Measurements from ENCODE around the gene TRAF7. TPM values are rescaled to one million over a fixed set of nuclear protein-coding genes. Genes with fewer than 3 reads are reported as not detected.

Gene TRAF7
- total RNA-seq, 1 donor from 2014 or later = 82.2 TPM

GRCh38 chr16:2210386-2211365 is 55.1 kb downstream of the TRAF7 start, which contains the start of gene BRICD5:
Gene BRICD5, minus strand, starts transcription at chr16:2210863. Its CDS starts 30 bp downstream, at chr16:2210833.
- Mint-ChIP-seq H3K4me1 (peaks cover 40% of the 10 kb centered on the region), H3K4me3 (peak within 1 kb of the TSS; percentile 94), H3K27me3 (ENCODE audit: low read depth) (peaks cover 8% of the 10 kb centered on the region), H3K9me3 (no peaks in the 10 kb centered on the region), H3K36me3 (ENCODE audit: low read depth) (peaks cover 9% of the 10 kb centered on the region), H3K27ac (ENCODE audit: unreplicated experiment) (peak within 1 kb of the TSS; percentile 89)
- no peak for DNase-seq (ENCODE audit: low read depth, low spot score)
- TF ChIP-seq, protein P1, sequence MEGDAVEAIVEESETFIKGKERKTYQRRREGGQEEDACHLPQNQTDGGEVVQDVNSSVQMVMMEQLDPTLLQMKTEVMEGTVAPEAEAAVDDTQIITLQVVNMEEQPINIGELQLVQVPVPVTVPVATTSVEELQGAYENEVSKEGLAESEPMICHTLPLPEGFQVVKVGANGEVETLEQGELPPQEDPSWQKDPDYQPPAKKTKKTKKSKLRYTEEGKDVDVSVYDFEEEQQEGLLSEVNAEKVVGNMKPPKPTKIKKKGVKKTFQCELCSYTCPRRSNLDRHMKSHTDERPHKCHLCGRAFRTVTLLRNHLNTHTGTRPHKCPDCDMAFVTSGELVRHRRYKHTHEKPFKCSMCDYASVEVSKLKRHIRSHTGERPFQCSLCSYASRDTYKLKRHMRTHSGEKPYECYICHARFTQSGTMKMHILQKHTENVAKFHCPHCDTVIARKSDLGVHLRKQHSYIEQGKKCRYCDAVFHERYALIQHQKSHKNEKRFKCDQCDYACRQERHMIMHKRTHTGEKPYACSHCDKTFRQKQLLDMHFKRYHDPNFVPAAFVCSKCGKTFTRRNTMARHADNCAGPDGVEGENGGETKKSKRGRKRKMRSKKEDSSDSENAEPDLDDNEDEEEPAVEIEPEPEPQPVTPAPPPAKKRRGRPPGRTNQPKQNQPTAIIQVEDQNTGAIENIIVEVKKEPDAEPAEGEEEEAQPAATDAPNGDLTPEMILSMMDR (conservative IDR thresholded peaks at IDR 0.05) = no peak

DNA sequence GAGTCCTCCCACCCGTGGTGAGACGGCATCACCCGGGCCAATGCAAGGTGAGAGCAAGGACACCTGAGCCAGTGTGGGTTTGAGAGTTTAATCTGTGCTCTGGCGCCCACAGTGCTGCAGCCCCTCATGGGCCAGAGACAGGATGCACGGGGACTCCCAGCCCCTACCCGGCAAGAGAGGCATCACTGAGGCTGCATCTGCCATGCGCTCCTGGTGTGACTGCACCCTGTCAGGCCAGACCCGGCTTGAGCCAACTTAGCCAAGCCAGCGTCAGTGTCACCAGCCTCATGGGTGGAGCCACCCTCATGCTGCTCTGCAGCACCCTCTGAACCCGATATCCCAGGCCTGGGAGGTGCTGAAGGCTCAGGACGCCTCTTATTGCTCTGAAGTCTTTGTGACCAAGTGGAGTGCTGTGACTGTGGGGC is 56.4 kb downstream of the TRAF7 start:
- Mint-ChIP-seq H3K36me3 (ENCODE audit: low read depth) (peaks cover 9% of the 10 kb centered on the region), H3K9me3 (no peaks in the 10 kb centered on the region), H3K27ac (ENCODE audit: unreplicated experiment) (no peak overlapping the region), H3K4me3 (peak overlapping the region; percentile 94), H3K27me3 (ENCODE audit: low read depth) (peaks cover 8% of the 10 kb centered on the region), H3K4me1 (peaks cover 32% of the 10 kb centered on the region)
- TF ChIP-seq, protein P1 (conservative IDR thresholded peaks at IDR 0.05) = no peak
- DNase-seq (ENCODE audit: low read depth, low spot score) = no peak

GRCh38 chr16:2212362-2213324 is 57.1 kb downstream of the TRAF7 start:
- TF ChIP-seq, protein P1 (conservative IDR thresholded peaks at IDR 0.05) = no peak
- Mint-ChIP-seq H3K27me3 (ENCODE audit: low read depth) (peaks cover 8% of the 10 kb centered on the region), H3K4me3 (peak overlapping the region; percentile 94), H3K9me3 (no peaks in the 10 kb centered on the region), H3K27ac (ENCODE audit: unreplicated experiment) (peak overlapping the region; percentile 81), H3K4me1 (peaks cover 28% of the 10 kb centered on the region), H3K36me3 (ENCODE audit: low read depth) (peaks cover 6% of the 10 kb centered on the region)
- no peak for DNase-seq (ENCODE audit: low read depth, low spot score)

- H3K36me3 Mint-ChIP-seq (ENCODE audit: low read depth) = peaks cover 4% of the 10 kb centered on the region
- no peak overlapping the region for H3K27ac Mint-ChIP-seq (ENCODE audit: unreplicated experiment)
- TF ChIP-seq, protein P1 (conservative IDR thresholded peaks at IDR 0.05) = no peak
- no peaks in the 10 kb centered on the region for H3K9me3 Mint-ChIP-seq
- H3K4me3 Mint-ChIP-seq = peak overlapping the region; percentile 94
- H3K4me1 Mint-ChIP-seq = peaks cover 27% of the 10 kb centered on the region
- H3K27me3 Mint-ChIP-seq (ENCODE audit: low read depth) = peaks cover 8% of the 10 kb centered on the region
- DNase-seq (ENCODE audit: low read depth, low spot score) = no peak
These were observed 58.5 kb downstream of the TRAF7 start for GRCh38 chr16:2213817-2214718.
